GM23338 (cell line): ENCODE data around the gene SLCO3A1. TPM values are rescaled to one million over a fixed set of nuclear protein-coding genes. Genes with fewer than 3 reads are reported as not detected.

Source experiments
- ATAC-seq: fragments of 200-7000 bp; cut with Tn5 transposase; 3 replicates; pipeline ENCODE4 v1.9.1; 2020
- DNase-seq: peaks from one replicate; pipeline ENCODE4 v3.0.0-alpha.2; 2015; ENCODE audit warnings: low spot score
- H2AFZ ChIP-seq: fragments of 200-600 bp; sonication (generic); 2 replicates; pipeline ENCODE4 v1.8.0; 2016; ENCODE audit warnings: antibody characterized with exemption, mild to moderate bottlenecking, moderate library complexity
- H3F3A ChIP-seq: fragments of 200-600 bp; sonication (generic); replicated peaks from 2 replicates; pipeline ENCODE4 v1.8.0; 2017; ENCODE audit warnings: antibody characterized with exemption, mixed run types, low read depth
- H3K27ac ChIP-seq: fragments of 200-600 bp; sonication (generic); 2 replicates; pipeline ENCODE4 v1.6.1; 2016; ENCODE audit warnings: low read depth
- H3K27me3 ChIP-seq: fragments of 200-600 bp; sonication (generic); 2 replicates; pipeline ENCODE4 v1.8.0; 2016; ENCODE audit warnings: mild to moderate bottlenecking, mixed run types, moderate library complexity; ENCODE audit not compliant: insufficient read depth
- H3K36me3 ChIP-seq: fragments of 200-600 bp; sonication (generic); 2 replicates; pipeline ENCODE4 v1.8.0; 2016; ENCODE audit warnings: mild to moderate bottlenecking; ENCODE audit not compliant: insufficient read depth
- H3K4me1 ChIP-seq: fragments of 200-600 bp; sonication (generic); 2 replicates; pipeline ENCODE4 v1.8.0; 2016; ENCODE audit warnings: mild to moderate bottlenecking, moderate library complexity; ENCODE audit not compliant: insufficient read depth
- H3K4me2 ChIP-seq: fragments of 200-600 bp; sonication (generic); 2 replicates; pipeline ENCODE4 v1.7.1; 2017; ENCODE audit warnings: mixed run types
- H3K4me3 ChIP-seq: fragments of 200-600 bp; sonication (generic); 2 replicates; pipeline ENCODE4 v1.6.1; 2016; ENCODE audit warnings: mixed run types
- H3K79me2 ChIP-seq: fragments of 200-600 bp; sonication (generic); replicated peaks from 2 replicates; pipeline ENCODE4 v1.8.0; 2017; ENCODE audit warnings: mild to moderate bottlenecking; ENCODE audit not compliant: insufficient read depth
- H3K9me2 ChIP-seq: fragments of 200-600 bp; sonication (generic); 2 replicates; pipeline ENCODE4 v1.8.0; 2017; ENCODE audit not compliant: insufficient read depth
- H4K20me1 ChIP-seq: fragments of 200-600 bp; sonication (generic); replicated peaks from 2 replicates; pipeline ENCODE4 v1.8.0; 2017; ENCODE audit warnings: mild to moderate bottlenecking; ENCODE audit not compliant: insufficient read depth
- H3K27ac Mint-ChIP-seq: 2 replicates; pipeline ENCODE4 v1.8.0; 2020; ENCODE audit warnings: inconsistent platforms, mild to moderate bottlenecking, moderate library complexity, mixed read lengths
- H3K27me3 Mint-ChIP-seq: 3 replicates; pipeline ENCODE4 v1.8.0; 2022; ENCODE audit warnings: low read depth, mild to moderate bottlenecking, moderate library complexity, mixed read lengths, inconsistent platforms; ENCODE audit not compliant: insufficient read depth, poor library complexity
- H3K36me3 Mint-ChIP-seq: 3 replicates; pipeline ENCODE4 v1.8.0; 2021; ENCODE audit warnings: low read depth, mild to moderate bottlenecking, inconsistent platforms, moderate library complexity, mixed read lengths
- H3K4me1 Mint-ChIP-seq: 3 replicates; pipeline ENCODE4 v1.8.0; 2020; ENCODE audit warnings: mild to moderate bottlenecking, inconsistent platforms, mixed read lengths
- H3K4me3 Mint-ChIP-seq: 3 replicates; pipeline ENCODE4 v1.8.0; 2021; ENCODE audit warnings: moderate library complexity, mild to moderate bottlenecking, inconsistent platforms, mixed read lengths
- H3K9me3 Mint-ChIP-seq: 3 replicates; pipeline ENCODE4 v1.8.0; 2020; ENCODE audit warnings: moderate library complexity, mild to moderate bottlenecking, inconsistent platforms, mixed read lengths
- CREB1 ChIP-seq: fragments of 250-450 bp; sonication (Bioruptor Pico); IDR thresholded peaks from 2 replicates; pipeline ENCODE4 v1.5.0; 2020; ENCODE audit warnings: low read depth, mild to moderate bottlenecking, moderate library complexity
- ETS1 ChIP-seq: IDR thresholded peaks from 2 replicates; pipeline ENCODE4 v1.6.1; 2016; ENCODE audit warnings: antibody characterized with exemption
- EZH2 ChIP-seq: fragments of 200-600 bp; sonication (generic); IDR thresholded peaks from one replicate; pipeline ENCODE4 v1.8.0; 2017; ENCODE audit warnings: antibody characterized with exemption, mild to moderate bottlenecking, low read depth; ENCODE audit not compliant: unreplicated experiment
- EZH2phosphoT487 ChIP-seq: fragments of 200-600 bp; sonication (generic); IDR thresholded peaks from one replicate; pipeline ENCODE4 v1.8.1; 2018; ENCODE audit warnings: antibody characterized with exemption; ENCODE audit not compliant: unreplicated experiment
- JUNB ChIP-seq: IDR thresholded peaks from one replicate; pipeline ENCODE4 v1.6.1; 2016; ENCODE audit warnings: antibody characterized with exemption; ENCODE audit not compliant: unreplicated experiment
- POLR2AphosphoS5 ChIP-seq: IDR thresholded peaks from 2 replicates; pipeline ENCODE4 v1.6.1; 2016; ENCODE audit warnings: antibody characterized with exemption, low read depth
- STAT1 ChIP-seq: IDR thresholded peaks from one replicate; pipeline ENCODE4 v1.6.1; 2016; ENCODE audit warnings: antibody characterized with exemption; ENCODE audit not compliant: unreplicated experiment
- ZNF331 ChIP-seq: fragments of 250-450 bp; sonication (Bioruptor Pico); IDR thresholded peaks from 2 replicates; pipeline ENCODE4 v1.5.0; 2020; ENCODE audit warnings: low read depth, mild to moderate bottlenecking, moderate library complexity
- polyA plus RNA-seq: library from polyadenylated mRNA; unstranded; fragments of >200 nt; fragmentation: Nextera tagmentation; extraction: Ambion mirVana; gene quantifications from 2 replicates; pipeline ENCODE4 v1.2.1, GENCODE V29; 2016
- total RNA-seq: library from RNA; depleted of rRNA; stranded (reverse); fragments of >200 nt; shearing (Covaris generic); gene quantifications from 2 replicates; pipeline ENCODE4 v1.2.3, GENCODE V29; 2014
- TF ChIP-seq, protein P1 (sequence below): IDR thresholded peaks from one replicate; pipeline ENCODE4 v1.6.1; 2018; ENCODE audit warnings: antibody characterized with exemption; ENCODE audit not compliant: unreplicated experiment

SLCO3A1 gene
- total and polyA plus RNA-seq, 2 experiments from 2014 or later, result 7.3 to 9.4 TPM

- TF ChIP-seq, protein P1, sequence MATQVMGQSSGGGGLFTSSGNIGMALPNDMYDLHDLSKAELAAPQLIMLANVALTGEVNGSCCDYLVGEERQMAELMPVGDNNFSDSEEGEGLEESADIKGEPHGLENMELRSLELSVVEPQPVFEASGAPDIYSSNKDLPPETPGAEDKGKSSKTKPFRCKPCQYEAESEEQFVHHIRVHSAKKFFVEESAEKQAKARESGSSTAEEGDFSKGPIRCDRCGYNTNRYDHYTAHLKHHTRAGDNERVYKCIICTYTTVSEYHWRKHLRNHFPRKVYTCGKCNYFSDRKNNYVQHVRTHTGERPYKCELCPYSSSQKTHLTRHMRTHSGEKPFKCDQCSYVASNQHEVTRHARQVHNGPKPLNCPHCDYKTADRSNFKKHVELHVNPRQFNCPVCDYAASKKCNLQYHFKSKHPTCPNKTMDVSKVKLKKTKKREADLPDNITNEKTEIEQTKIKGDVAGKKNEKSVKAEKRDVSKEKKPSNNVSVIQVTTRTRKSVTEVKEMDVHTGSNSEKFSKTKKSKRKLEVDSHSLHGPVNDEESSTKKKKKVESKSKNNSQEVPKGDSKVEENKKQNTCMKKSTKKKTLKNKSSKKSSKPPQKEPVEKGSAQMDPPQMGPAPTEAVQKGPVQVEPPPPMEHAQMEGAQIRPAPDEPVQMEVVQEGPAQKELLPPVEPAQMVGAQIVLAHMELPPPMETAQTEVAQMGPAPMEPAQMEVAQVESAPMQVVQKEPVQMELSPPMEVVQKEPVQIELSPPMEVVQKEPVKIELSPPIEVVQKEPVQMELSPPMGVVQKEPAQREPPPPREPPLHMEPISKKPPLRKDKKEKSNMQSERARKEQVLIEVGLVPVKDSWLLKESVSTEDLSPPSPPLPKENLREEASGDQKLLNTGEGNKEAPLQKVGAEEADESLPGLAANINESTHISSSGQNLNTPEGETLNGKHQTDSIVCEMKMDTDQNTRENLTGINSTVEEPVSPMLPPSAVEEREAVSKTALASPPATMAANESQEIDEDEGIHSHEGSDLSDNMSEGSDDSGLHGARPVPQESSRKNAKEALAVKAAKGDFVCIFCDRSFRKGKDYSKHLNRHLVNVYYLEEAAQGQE, result no peak
- TF ChIP-seq EZH2phosphoT487, result no peak
- no peak for TF ChIP-seq EZH2
- TF ChIP-seq POLR2AphosphoS5, result no peak
- no peak for TF ChIP-seq ZNF331 (CRISPR knock-in tag)
- no peak for TF ChIP-seq ETS1
- no peak for TF ChIP-seq STAT1
- H3K27me3 ChIP-seq, result no peaks in the 10 kb centered on the region
- ATAC-seq (no peak), DNase-seq (no peak)
- no peaks in the 10 kb centered on the region for H3F3A ChIP-seq
- Mint-ChIP-seq H3K27me3 (peaks cover 2% of the 10 kb centered on the region), H3K4me3 (no peak overlapping the region), H3K27ac (no peak overlapping the region), H3K9me3 (no peaks in the 10 kb centered on the region; the same call in 2 of the 3 replicates), H3K4me1 (peaks cover 12% of the 10 kb centered on the region), H3K36me3 (no peaks in the 10 kb centered on the region)
- H3K79me2 ChIP-seq, result no peaks in the 10 kb centered on the region
- H3K9me2 ChIP-seq, result peaks cover 8% of the 10 kb centered on the region; the same call in 1 of the 2 replicates
- no peak overlapping the region for H3K4me2 ChIP-seq
- H2AFZ ChIP-seq, result no peak overlapping the region
- no peaks in the 10 kb centered on the region; the same call in 1 of the 2 replicates for H3K4me1 ChIP-seq
- no peaks in the 10 kb centered on the region; the same call in 1 of the 2 replicates for H4K20me1 ChIP-seq
- no peak overlapping the region for H3K4me3 ChIP-seq
- no peaks in the 10 kb centered on the region for H3K36me3 ChIP-seq
- H3K27ac ChIP-seq, result no peak overlapping the region
Observed at GRCh38 chr15:92017882-92018534, 164.5 kb downstream of the SLCO3A1 start.

- DNase-seq (no peak), ATAC-seq (no peak)
- Histone ChIP-seq H2AFZ (no peak overlapping the region), H3K27me3 (no peaks in the 10 kb centered on the region), H3K4me3 (no peak overlapping the region), H4K20me1 (no peaks in the 10 kb centered on the region; the same call in 1 of the 2 replicates), H3K9me2 (0 out of 2 replicates have a peak, but pooled peaks cover 6% of the 10 kb centered on the region), H3K27ac (no peak overlapping the region), H3K79me2 (no peaks in the 10 kb centered on the region), H3K4me2 (no peak overlapping the region), H3F3A (no peaks in the 10 kb centered on the region), H3K36me3 (no peaks in the 10 kb centered on the region), H3K4me1 (no peaks in the 10 kb centered on the region; the same call in 1 of the 2 replicates)
- peaks cover 10% of the 10 kb centered on the region for H3K4me1 Mint-ChIP-seq
- H3K4me3 Mint-ChIP-seq, result no peak overlapping the region
- TF ChIP-seq CREB1 (CRISPR knock-in tag) (no peak), JUNB (no peak)
- no peaks in the 10 kb centered on the region for H3K36me3 Mint-ChIP-seq
- H3K27me3 Mint-ChIP-seq, result peaks cover 2% of the 10 kb centered on the region
- H3K27ac Mint-ChIP-seq, result no peak overlapping the region
- no peaks in the 10 kb centered on the region; the same call in 2 of the 3 replicates for H3K9me3 Mint-ChIP-seq
Observed at GRCh38 chr15:92018535-92019239, 165.2 kb downstream of the SLCO3A1 start.
